GM19468 (cell line): ENCODE measurements around the gene MTHFR.

Experiments
- ATAC-seq: cut with Tn5 transposase; IDR thresholded peaks from one replicate; pipeline ENCODE4 v1.9.1; 2021; ENCODE audit warnings: mild to moderate bottlenecking, moderate library complexity, moderate number of reproducible peaks; ENCODE audit not compliant: unreplicated experiment; ENCODE audit errors: extremely low read depth

The MTHFR gene

GRCh38 chr1:11799099-11799498 lies 6.7 kb downstream of the MTHFR start:
- ATAC-seq, result no peak

DNA sequence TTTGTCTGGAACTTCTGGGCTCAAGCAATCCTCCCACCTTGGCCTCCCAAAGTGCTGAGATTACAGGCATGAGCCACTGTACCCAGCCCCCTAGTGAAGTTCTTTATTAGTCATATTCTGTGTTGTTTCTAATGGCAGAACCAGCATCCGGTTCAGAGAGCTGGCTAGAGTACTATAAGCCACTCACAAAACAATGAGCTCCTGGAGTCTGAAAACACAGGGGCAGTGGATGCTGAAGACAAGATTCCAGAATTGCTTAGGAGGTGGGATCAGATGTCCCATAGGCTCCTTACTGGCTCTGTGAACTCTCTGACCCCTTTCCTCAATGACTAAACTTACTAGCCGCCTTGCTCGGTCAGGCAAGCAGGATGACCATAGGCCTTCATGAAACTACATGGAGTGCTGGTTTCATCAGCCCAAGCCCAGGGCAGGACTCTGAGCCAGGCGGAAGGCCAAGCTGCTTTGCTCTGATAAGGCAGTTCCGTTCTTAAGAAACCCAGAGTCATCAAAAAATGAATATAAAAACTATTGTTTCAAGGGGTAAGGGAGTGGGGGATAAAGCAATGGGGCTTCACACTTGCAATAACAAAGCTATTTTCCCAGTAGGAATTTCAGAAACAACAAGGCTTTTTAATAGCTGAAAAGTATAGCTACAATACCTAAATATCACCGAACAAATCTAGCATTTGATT lies 8.1 kb downstream of the MTHFR start:
- ATAC-seq, result no peak

DNA sequence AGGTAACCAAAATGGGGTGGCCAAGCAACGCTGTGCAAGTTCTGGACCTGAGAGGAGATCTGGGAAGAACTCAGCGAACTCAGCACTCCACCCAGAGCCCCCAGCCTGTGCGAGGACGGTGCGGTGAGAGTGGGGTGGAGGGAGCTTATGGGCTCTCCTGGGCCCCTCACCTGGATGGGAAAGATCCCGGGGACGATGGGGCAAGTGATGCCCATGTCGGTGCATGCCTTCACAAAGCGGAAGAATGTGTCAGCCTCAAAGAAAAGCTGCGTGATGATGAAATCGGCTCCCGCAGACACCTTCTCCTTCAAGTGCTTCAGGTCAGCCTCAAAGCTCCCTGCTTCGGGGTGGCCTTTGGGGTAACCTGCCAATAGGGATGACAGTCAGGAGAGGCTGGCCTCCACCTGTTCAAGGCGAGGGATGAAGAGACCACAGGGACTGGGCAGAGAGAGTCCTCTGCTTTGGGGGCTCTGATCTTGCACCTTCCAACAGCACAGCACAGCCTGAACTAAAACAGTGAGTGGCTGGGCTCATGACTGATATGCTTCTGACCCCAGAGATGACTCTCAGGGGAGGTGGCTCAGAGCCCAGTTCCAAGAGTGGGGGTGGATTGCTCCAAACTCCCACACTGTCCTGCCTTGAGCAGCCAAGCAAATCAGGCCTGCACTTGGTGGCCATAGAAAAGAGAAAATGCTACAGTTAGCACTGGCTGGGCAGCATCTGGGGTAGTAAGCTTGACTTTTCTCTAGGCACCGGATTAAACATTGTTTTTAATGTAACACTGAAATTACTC lies 9.5 kb downstream of the MTHFR start:
- no peak for ATAC-seq

DNA sequence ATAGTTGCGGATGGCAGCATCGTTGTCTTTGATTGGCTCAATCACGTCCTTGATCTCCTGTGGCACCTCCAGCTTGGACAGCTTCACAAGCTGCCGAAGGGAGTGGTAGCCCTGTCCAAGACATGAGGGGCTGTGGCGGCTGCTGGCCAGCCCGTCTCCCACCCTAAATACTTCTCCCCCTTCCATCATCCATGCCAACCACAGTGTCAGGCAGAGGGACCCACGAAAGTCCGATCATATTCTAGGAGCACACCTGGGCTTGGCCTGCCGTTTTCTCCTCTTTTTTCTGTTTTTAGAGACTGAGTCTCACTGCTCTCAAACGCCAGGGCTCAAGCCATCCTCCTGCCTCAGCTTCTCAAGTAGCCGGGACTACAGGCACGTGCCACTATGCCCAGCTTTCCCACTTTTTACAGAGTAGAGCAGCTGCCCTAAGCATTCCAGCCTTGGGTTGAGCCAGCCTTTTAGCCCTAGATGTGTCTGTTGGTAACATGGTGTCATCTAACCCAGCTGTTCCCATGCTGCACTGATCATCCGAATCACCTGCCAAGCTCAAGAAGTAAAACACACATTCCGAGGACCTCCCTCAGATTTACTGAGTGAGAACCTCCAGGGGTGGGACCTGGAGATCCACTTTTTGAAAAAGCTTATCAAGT lies 10.4 kb downstream of the MTHFR start:
- ATAC-seq, result no peak

DNA sequence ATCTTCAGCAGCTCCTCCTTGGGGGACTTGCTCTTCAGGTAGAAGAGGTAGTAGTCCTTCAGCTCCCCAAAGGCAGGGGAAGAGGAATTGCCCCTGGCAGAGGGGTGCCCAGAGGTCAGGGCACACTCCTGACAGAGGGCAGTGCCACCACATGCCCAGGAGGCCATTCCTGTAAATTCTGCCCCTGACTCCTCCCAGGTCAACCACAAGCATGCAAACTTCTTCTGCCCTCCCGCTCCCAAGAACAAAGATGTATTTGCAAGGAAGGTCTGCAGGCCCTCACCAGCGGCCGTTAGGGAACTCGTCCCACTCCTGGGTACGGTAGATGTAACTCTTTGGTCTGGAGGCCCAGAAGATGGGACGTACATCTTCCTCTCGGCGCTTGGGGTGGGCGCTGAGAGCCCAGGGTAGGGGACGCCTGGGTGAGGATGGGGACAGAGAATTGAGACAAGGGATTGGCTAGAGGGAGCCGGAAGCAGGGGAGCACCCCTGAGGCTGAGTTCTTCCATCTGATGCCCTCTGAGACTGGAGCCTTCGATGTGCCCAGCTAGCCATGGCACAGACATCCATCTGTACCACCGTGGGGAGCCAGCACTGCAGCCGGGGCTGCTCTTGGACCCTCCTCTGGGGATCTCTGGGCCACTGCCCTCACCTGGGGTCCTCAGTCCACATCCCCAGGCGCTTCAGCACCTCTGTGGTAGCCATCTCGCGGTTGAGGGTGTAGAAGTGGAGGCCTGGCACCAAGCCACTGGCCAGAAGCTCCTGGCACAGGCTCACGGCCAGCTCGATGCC lies 11.1 kb downstream of the MTHFR start:
- ATAC-seq, result no peak

DNA sequence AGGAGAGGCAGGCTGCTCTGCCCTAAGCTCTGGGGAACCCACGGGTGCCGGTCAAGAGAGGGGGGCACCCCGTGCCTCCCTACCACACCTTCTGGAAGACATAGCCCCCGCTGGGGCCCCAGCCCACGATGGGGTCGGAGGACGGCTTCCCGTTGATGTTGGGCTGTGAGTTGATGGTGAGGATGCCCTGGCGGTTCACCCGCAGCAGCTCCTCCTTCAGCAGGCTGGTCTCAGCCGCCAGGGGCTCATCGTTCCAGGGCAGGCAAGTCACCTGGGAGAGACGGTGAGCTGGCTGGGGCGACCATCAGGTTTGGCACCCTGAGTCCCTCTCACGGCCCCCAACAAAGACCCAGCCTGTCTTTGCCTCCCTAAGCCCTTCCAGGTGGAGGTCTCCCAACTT lies 11.9 kb downstream of the MTHFR start:
- no peak for ATAC-seq

GRCh38 chr1:11792106-11792505 lies 13.7 kb downstream of the MTHFR start:
- ATAC-seq, result no peak

GRCh38 chr1:11790880-11791715 lies 14.7 kb downstream of the MTHFR start:
- ATAC-seq, result no peak

DNA sequence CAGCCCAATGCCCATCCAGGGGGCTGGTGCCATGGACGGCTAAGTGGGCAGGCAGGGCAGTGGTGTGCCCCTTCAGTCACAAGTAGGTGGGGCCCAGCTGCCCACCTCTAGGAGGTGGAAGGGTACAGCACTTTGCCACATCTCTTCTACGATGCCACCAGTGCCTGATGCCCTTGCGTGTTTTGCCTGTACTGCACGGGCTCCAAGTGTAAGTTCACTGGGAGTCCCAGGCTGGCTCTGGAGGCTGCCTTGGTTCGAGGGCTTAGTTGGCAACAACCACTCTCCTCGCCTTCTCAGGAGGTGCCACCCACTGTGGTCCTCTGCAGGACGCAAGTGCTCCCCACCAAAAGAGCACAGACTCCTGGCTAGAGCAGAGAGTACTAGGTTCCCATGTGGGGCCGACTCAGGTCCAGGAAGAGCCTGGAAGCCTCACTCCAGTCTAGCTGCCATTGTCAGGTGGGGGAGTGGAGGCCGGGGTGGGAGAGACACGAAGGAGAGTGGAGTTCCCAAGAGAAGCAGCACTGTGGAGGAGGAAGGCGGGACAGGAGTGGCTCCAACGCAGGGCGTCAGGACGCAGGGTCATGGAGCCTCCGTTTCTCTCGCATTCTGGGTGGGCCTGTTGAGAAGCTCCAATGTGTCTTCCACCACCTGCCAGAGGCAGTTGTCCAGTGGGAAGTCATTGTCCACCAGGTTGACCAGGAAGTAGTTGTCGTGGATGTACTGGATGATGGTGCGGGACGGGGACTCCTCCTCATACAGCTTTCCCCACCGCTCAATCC lies 15.5 kb downstream of the MTHFR start:
- no peak for ATAC-seq

DNA sequence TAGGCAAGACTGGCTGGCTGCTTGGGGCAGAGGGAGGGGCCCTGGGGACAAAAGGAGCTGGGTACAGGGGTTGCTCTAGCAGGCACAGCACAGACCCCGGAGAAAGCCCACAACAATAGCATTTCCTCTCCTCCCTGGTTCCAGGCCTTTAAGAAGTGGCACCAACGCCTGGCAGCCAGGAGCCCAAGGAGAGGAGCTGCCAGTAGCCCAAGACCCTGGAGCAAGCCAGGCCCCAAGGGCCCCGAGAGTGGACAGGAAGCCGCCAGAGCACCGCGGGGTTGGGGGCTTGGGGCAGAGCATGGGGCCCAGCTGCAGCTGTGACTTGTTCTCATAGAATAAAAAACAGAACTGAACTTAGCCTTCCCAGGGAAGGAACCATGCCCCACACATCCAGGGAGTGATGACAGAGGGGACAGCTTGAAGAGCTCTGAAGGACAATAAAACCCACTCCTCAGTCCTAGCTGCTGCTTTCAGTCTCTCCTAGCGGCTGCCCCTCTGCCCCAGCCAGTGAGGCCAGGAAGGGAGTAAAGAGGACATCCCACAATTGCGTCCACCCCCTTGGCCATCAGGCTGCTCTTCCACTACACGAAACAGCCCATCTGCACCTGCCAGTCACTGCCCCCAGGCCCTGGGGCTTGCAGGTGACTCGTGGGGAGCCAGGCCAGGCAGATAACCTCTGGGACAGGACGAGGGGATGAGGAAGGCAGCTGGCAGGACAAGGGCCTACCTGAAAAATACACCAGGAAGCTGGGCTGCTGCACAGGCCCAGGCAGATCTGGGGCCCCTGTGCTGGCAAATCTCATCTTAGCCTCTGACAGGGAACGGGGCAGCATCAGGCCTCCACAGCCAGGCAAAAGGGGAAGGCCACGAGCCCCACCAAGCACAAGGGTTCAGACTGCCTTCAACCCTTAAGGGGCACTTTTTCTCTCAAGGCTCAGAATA lies 16.4 kb downstream of the MTHFR start:
- ATAC-seq, result no peak

DNA sequence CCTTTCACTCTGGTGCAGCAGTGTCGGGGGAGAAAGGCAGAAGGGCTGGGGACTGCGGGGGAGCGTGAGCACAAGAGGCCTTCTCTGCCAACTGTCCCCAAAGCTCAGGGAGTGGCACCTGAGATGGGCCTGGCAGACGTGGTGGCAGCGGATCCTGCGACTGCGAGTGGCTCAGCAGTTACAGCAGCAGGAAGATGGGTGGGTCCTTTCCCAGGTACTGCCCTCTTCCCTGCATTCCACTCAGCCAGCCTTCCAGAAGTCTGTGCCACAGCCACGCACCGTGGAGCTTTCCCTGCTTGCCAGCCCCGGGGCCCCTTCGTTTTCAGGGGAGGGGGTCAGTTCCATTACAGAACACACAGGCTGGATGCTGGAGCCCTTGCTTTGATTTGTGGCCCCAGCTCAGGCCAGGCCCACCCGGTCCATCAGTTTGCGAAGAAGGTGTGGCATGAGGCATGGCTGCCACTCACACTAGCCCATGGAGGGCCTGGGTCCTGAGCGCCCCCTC lies 17.2 kb downstream of the MTHFR start:
- ATAC-seq, result no peak

DNA sequence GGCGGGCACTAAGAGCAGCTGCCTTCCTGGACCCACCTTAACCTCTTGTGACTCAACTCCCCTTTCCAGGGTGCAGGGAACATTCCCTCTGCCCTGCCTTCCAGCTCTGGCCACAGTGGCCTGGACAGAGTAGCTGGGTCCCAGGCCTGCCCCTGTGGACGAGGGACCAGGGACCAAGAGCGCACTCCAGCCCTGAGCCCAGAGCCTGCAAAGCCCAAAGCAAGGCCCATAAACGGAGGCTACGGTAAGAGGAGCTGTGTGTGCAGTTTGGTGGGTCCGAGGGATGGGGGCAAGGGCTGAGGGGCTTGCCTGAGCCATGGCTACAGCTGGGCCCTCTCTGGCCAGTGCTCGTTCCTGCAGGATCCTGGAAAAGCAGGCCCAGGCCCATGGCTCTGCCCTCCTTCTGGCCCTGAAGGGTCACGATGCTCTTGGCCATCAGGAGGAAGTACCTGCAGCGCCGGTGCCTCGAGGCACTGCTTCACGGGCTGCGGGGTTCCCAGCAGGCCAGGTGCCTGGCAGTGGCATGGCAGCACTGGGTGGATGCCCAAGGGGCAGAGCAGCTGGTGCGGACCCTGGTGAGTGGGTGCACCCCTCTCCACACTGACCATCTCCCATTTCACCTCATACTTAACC lies 17.8 kb downstream of the MTHFR start:
- ATAC-seq, result no peak

GRCh38 chr1:11787251-11787803 lies 18.4 kb downstream of the MTHFR start:
- no peak for ATAC-seq

DNA sequence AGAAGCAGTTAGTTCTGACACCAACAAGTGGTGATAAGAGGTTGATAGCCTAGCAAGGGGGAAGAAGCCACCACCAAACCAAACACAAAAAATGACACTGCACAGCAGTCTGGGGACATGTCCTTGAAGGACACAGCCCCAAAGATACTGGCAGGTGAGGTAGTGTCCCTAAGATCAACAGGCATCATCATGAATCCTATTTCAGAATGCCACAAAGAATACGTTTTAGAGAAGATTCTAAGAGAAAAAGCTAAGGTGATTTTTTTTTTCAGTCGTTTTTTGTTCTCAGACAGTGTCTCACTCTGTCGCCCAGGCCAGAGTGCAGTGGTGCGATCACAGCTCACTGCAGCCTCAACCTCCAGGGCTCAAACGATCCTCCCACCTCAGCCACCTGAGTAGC lies 19.6 kb downstream of the MTHFR start:
- ATAC-seq, result no peak

DNA sequence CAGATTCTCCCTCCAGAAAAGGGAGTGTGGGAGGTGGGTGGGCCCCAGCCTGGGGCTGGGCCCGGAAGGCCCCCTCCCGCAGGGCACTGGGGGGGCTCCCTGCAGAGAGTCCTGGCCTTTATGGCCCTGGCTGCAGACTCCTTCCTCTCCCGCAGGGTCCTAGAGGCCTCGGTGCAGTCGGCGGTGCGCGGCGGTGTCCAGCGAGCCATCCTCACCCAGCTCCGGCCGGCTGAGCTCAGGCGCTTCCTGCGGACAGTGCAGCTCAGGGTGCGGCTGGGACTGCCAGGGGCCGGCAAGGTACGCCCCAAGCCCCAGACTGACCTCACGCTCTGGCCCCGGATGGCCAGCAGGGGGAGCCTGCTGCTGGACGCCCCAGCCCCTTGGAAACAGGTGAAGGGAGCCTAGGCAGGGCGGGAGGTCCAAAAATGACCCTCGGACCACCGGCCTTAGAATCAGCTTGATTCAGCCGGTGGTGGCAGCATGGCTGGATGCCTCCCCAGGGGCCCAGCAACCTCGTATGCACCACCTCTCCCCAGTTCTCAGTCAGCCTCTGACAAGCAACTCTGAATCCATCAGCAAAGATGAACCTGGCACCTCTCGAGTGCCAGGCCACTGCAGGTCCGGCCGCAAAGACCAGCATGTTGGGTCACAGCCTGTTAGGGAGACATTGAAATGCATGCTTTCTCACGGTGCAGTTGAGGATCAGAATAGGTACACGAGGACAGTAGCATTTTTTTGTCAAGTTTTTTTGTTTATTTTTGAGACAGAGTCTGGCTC lies 20.6 kb downstream of the MTHFR start:
- no peak for ATAC-seq
